ENCODE data around the gene MT1A.
"Not testable (repeated sequence)": the region's sequence is repeated elsewhere in the genome, so short reads cannot be mapped to it uniquely, and the experiment has no call there.

The MT1A gene

GRCh38 chr16:56645838-56646237, 7.4 kb downstream of the MT1A start:
- no peak overlapping the region for H3K4me3 ChIP-seq (ENCODE audit: low read length)
- TF ChIP-seq ZNF274 (IDR thresholded peaks at IDR 0.05; ENCODE audit: low read depth, low read length): no peak

GRCh38 chr16:56647641-56648431, 9.4 kb downstream of the MT1A start:
- H3K4me3 ChIP-seq (ENCODE audit: low read length): no peak overlapping the region
- no peak for TF ChIP-seq ZNF274 (IDR thresholded peaks at IDR 0.05; ENCODE audit: low read depth, low read length)

GRCh38 chr16:56649271-56649670, 10.8 kb downstream of the MT1A start:
- no peak for TF ChIP-seq ZNF274 (IDR thresholded peaks at IDR 0.05; ENCODE audit: low read depth, low read length)
- no peak overlapping the region for H3K4me3 ChIP-seq (ENCODE audit: low read length)

- no peak for TF ChIP-seq ZNF274 (IDR thresholded peaks at IDR 0.05; ENCODE audit: low read depth, low read length)
- H3K4me3 ChIP-seq (ENCODE audit: low read length): no peak overlapping the region
These were observed 11.4 kb downstream of the MT1A start for GRCh38 chr16:56649820-56650219.

DNA sequence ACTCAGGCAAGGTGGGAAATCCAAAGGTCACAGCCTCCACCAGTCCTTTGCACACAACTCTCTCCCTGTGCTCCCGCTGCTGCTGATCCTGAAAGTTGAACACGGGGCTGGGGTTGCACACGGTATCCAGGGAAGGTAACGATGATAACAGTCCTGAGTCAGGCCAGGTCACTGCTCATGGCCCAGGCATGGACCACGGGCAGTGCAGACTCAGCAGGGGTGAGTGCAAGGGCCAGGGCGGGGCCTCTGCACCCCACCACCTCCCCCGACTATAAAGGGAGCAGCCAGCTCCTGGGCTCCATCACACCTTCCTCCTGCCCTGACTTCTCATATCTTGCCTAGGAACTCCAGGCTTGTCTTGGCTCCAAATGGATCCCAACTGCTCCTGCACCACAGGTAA, 13.1 kb downstream of the MT1A start, which contains the start of gene MT1B:
Gene MT1B, plus strand, starts transcription at position 301 of the 400 bp plus-strand sequence. Its CDS starts 68 bp downstream, at position 369.
- no peak for TF ChIP-seq ZNF274 (IDR thresholded peaks at IDR 0.05; ENCODE audit: low read depth, low read length)
- no peak within 1 kb of the TSS for H3K4me3 ChIP-seq (ENCODE audit: low read length)

- no peak for TF ChIP-seq ZNF274 (IDR thresholded peaks at IDR 0.05; ENCODE audit: low read depth, low read length)
- no peak overlapping the region for H3K4me3 ChIP-seq (ENCODE audit: low read length)
These were observed 14.1 kb downstream of the MT1A start for GRCh38 chr16:56652600-56652999.

DNA sequence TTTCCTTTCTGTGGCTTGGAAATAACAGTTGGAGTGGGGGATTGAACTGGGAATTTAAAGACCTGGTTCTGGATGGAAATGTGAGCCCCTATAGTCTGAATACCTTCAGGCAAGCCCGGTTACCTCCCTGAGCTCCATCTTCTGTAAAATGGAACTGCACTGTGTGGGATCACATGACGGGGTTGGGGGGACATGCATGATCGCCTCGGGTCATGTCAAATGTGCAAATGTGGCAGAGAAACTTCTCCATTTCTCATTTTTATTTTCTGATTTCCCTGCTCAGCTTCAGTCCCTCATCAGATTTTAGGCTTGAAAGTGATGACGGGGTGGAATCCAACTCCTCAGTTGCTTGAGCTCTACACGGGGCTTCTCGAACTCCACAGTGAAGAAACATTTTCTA, 14.8 kb downstream of the MT1A start:
- H3K4me3 ChIP-seq (ENCODE audit: low read length): no peak overlapping the region
- no peak for TF ChIP-seq ZNF274 (IDR thresholded peaks at IDR 0.05; ENCODE audit: low read depth, low read length)

DNA sequence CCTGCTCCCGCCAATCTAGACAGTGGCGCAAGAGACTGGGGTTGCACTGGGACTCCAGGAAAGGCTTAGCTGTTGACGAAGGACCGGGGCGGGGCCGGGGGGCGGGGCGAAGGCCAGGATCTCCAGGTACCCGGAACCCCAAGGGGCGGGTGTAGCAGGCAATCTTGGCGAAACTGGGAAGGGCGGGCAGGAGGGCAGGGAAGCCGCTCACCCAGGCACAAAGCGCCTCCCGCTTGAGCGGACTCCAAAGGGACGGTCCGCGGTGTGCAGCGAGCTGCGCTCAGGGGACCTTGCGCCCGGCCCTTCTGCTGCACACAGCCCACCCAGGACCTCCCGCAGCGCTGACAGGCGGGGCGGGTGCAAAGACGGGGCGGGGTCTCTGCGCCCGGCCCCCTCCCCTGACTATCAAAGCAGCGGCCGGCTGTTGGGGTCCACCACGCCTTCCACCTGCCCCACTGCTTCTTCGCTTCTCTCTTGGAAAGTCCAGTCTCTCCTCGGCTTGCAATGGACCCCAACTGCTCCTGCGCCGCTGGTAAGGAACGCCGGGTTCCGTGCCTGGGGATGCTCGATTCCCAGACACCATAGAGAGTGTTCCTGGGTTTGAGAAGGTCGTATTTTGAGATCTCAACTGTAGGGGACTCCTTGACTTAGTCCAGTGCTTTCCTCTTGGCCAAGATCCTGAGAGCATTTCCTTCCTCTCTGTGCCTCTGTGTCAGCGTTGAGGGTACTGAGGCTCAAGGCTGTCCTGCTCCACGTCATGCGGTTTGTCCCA, 19.3 kb downstream of the MT1A start, which contains the start of gene MT1F:
Gene MT1F, plus strand, starts transcription at position 405 of the 772 bp plus-strand sequence. Its CDS starts 100 bp downstream, at position 505.
- peak within 1 kb of the TSS; percentile 30; the same call in 1 of the 2 replicates for H3K4me3 ChIP-seq (ENCODE audit: low read length)
- TF ChIP-seq ZNF274 (IDR thresholded peaks at IDR 0.05; ENCODE audit: low read depth, low read length): no peak

GRCh38 chr16:56658327-56658875, 19.9 kb downstream of the MT1A start:
- TF ChIP-seq ZNF274 (IDR thresholded peaks at IDR 0.05; ENCODE audit: low read depth, low read length): no peak
- peak overlapping the region; percentile 30; the same call in 1 of the 2 replicates for H3K4me3 ChIP-seq (ENCODE audit: low read length)

GRCh38 chr16:56662357-56663354, 24.2 kb downstream of the MT1A start:
- no peak for TF ChIP-seq ZNF274 (IDR thresholded peaks at IDR 0.05; ENCODE audit: low read depth, low read length)
- no peak overlapping the region for H3K4me3 ChIP-seq (ENCODE audit: low read length)

GRCh38 chr16:56664506-56664905, 26.0 kb downstream of the MT1A start:
- no peak overlapping the region for H3K4me3 ChIP-seq (ENCODE audit: low read length)
- TF ChIP-seq ZNF274 (IDR thresholded peaks at IDR 0.05; ENCODE audit: low read depth, low read length): no peak

GRCh38 chr16:56665286-56666261, 27.1 kb downstream of the MT1A start:
- H3K4me3 ChIP-seq (ENCODE audit: low read length): not testable (repeated sequence)

All from GM08714 (cell line).